Measurements from ENCODE around the gene DAZAP2. TPM values are rescaled to one million over a fixed set of nuclear protein-coding genes. Genes with fewer than 3 reads are reported as not detected.

DAZAP2 gene
- polyA plus RNA-seq, 1 donor (not counting 4 experiments of a cell fraction or from before 2014, with no cell fraction given), result 199 TPM

DNA sequence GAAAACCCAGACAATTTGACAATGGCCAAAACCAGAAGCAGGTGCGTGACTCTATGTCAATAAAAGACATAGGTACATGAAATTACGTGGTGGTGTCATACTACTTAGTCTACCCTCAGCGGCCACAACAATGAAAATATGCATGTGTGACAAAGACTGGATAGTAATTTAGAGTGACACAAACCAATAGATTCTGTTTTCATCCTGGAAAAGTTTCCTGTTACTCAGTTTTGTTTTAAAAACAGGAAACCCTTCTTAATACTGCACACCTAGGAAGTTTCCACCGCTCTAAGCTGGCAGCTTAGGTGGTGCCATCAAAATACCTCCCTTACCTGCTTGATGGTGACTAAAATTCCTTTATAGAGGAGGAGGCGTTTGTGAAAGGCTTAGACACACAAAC is 35.9 kb upstream of the DAZAP2 start:
- Histone ChIP-seq H3K9me1 (ENCODE audit: control insufficient read depth, extremely low read depth, insufficient read depth, low read length) (no peaks in the 10 kb centered on the region), H3K79me2 (ENCODE audit: control insufficient read depth, insufficient read depth, low read length) (no peaks in the 10 kb centered on the region), H3K9me3 (ENCODE audit: control insufficient read depth, low read depth, low read length) (no peaks in the 10 kb centered on the region), H3K9ac (ENCODE audit: control insufficient read depth, extremely low read depth, insufficient read depth, low read length) (no peak overlapping the region), H4K20me1 (ENCODE audit: control insufficient read depth, extremely low read depth, insufficient read depth, low read length) (no peaks in the 10 kb centered on the region), H3K4me2 (ENCODE audit: control insufficient read depth, extremely low read depth, insufficient read depth, low read depth, low read length) (no peak overlapping the region), H3K4me3 (ENCODE audit: control insufficient read depth in 2 of 3, extremely low read depth in 1 of 3, insufficient read depth in 2 of 3, low read depth in 1 of 3, low read length in 3 of 3) (no peak overlapping the region), H3K27ac (ENCODE audit: control insufficient read depth, insufficient read depth, low read length) (no peak overlapping the region), H3K36me3 (ENCODE audit: control insufficient read depth in 2 of 2, extremely low read depth in 1 of 2, insufficient read depth in 2 of 2, low read length in 2 of 2) (no peaks in the 10 kb centered on the region), H3K27me3 (ENCODE audit: control insufficient read depth, extremely low read depth, insufficient read depth, low read length) (no peaks in the 10 kb centered on the region), H2AFZ (ENCODE audit: control insufficient read depth, low read length) (no peak overlapping the region), H3K4me1 (ENCODE audit: control insufficient read depth, extremely low read depth, insufficient read depth, low read length) (no peaks in the 10 kb centered on the region)
- no peak for TF ChIP-seq EZH2 (IDR thresholded peaks at IDR 0.05; ENCODE audit: low read length)
- TF ChIP-seq, protein P1, sequence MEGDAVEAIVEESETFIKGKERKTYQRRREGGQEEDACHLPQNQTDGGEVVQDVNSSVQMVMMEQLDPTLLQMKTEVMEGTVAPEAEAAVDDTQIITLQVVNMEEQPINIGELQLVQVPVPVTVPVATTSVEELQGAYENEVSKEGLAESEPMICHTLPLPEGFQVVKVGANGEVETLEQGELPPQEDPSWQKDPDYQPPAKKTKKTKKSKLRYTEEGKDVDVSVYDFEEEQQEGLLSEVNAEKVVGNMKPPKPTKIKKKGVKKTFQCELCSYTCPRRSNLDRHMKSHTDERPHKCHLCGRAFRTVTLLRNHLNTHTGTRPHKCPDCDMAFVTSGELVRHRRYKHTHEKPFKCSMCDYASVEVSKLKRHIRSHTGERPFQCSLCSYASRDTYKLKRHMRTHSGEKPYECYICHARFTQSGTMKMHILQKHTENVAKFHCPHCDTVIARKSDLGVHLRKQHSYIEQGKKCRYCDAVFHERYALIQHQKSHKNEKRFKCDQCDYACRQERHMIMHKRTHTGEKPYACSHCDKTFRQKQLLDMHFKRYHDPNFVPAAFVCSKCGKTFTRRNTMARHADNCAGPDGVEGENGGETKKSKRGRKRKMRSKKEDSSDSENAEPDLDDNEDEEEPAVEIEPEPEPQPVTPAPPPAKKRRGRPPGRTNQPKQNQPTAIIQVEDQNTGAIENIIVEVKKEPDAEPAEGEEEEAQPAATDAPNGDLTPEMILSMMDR (optimal IDR thresholded peaks at IDR 0.05 in 1 of 3, IDR thresholded peaks at IDR 0.05 in 1 of 3, conservative IDR thresholded peaks at IDR 0.05 in 1 of 3; ENCODE audit: extremely low read depth in 1 of 3, insufficient read depth in 2 of 3, low read length in 3 of 3), result no peak
- dilution Hi-C loops (cut with MboI; ENCODE audit: extremely low pct_ligation_motif_present, low sequenced_read_pairs), result no loop called here
- DNase-seq (ENCODE audit: low read depth, low spot score) (no peak), FAIRE-seq (no peak)

DNA sequence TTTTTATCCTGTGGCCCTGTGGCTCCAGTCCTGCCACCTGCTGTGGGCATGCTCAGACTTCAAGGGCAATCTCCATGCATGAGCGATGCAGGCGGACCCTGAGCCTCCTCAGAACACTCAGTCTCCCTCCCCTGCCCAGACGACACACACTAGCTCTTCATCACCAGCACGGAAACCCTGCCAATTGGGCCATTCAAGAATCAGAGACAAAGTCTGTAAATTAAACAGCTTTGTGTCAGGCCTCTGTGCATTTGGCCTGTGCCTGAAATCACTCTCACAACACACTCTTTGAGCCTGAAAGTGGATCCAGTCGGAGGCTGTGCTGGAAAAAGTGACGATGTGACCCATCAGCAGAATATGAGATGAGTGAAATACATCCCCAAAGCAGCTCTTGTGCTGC is 33.3 kb upstream of the DAZAP2 start:
- Histone ChIP-seq H3K79me2 (ENCODE audit: control insufficient read depth, insufficient read depth, low read length) (no peaks in the 10 kb centered on the region), H4K20me1 (ENCODE audit: control insufficient read depth, extremely low read depth, insufficient read depth, low read length) (no peaks in the 10 kb centered on the region), H3K9me1 (ENCODE audit: control insufficient read depth, extremely low read depth, insufficient read depth, low read length) (no peaks in the 10 kb centered on the region), H3K9me3 (ENCODE audit: control insufficient read depth, low read depth, low read length) (no peaks in the 10 kb centered on the region), H3K4me1 (ENCODE audit: control insufficient read depth, extremely low read depth, insufficient read depth, low read length) (no peaks in the 10 kb centered on the region), H3K27ac (ENCODE audit: control insufficient read depth, insufficient read depth, low read length) (no peak overlapping the region), H3K4me3 (ENCODE audit: control insufficient read depth in 2 of 3, extremely low read depth in 1 of 3, insufficient read depth in 2 of 3, low read depth in 1 of 3, low read length in 3 of 3) (no peak overlapping the region), H3K9ac (ENCODE audit: control insufficient read depth, extremely low read depth, insufficient read depth, low read length) (no peak overlapping the region), H3K27me3 (ENCODE audit: control insufficient read depth, extremely low read depth, insufficient read depth, low read length) (no peaks in the 10 kb centered on the region), H3K36me3 (ENCODE audit: control insufficient read depth in 2 of 2, extremely low read depth in 1 of 2, insufficient read depth in 2 of 2, low read length in 2 of 2) (no peaks in the 10 kb centered on the region), H2AFZ (ENCODE audit: control insufficient read depth, low read length) (no peak overlapping the region), H3K4me2 (ENCODE audit: control insufficient read depth, extremely low read depth, insufficient read depth, low read depth, low read length) (no peak overlapping the region)
- TF ChIP-seq EZH2 (IDR thresholded peaks at IDR 0.05; ENCODE audit: low read length), result no peak
- TF ChIP-seq, protein P1 (optimal IDR thresholded peaks at IDR 0.05 in 1 of 3, IDR thresholded peaks at IDR 0.05 in 1 of 3, conservative IDR thresholded peaks at IDR 0.05 in 1 of 3; ENCODE audit: extremely low read depth in 1 of 3, insufficient read depth in 2 of 3, low read length in 3 of 3), result no peak
- dilution Hi-C loops (cut with MboI; ENCODE audit: extremely low pct_ligation_motif_present, low sequenced_read_pairs), result no loop called here
- no peak for DNase-seq (ENCODE audit: low read depth, low spot score)
- no peak for FAIRE-seq

All from keratinocyte (primary cell).